T-helper 17 cell (primary cell): ENCODE data around the gene SLC44A3. TPM values are rescaled to one million over a fixed set of nuclear protein-coding genes. Genes with fewer than 3 reads are reported as not detected.

ENCODE experiments used
- ATAC-seq: fragments of 150-1000 bp; cut with Tn5 transposase; 2 replicates; pipeline ENCODE4 v1.10.0; 2021; ENCODE audit warnings: mild to moderate bottlenecking, moderate library complexity
- DNase-seq, 3 donors: peaks; one replicate each; pipeline versions ENCODE4 v3.0.0 to v3.0.0-alpha.2; 2020 to 2021
- H3K9me3 ChIP-seq: one replicate; pipeline ENCODE4 v1.7.0; 2013; ENCODE audit warnings: low read length, mild to moderate bottlenecking; ENCODE audit not compliant: control insufficient read depth, poor library complexity, severe bottlenecking
- H3K27ac Mint-ChIP-seq: one replicate; pipeline ENCODE4 v1.8.0; 2022; ENCODE audit warnings: mild to moderate bottlenecking, moderate library complexity, mixed read lengths
- H3K27me3 Mint-ChIP-seq: one replicate; pipeline ENCODE4 v1.8.0; 2022; ENCODE audit warnings: mixed read lengths
- H3K36me3 Mint-ChIP-seq: one replicate; pipeline ENCODE4 v1.8.0; 2022; ENCODE audit warnings: low read depth, mixed read lengths
- H3K4me1 Mint-ChIP-seq: one replicate; pipeline ENCODE4 v1.8.0; 2022; ENCODE audit warnings: mild to moderate bottlenecking, mixed read lengths
- H3K4me3 Mint-ChIP-seq: one replicate; pipeline ENCODE4 v1.8.0; 2022; ENCODE audit warnings: mild to moderate bottlenecking, moderate library complexity, mixed read lengths
- total RNA-seq, 4 donors: library from RNA in 2 of 4; stranded (reverse) in 2 of 4; gene quantifications; one replicate each; pipeline ENCODE4 v1.2.3 and lab custom pipeline; 2022 to 2026

The SLC44A3 gene
- total RNA-seq, 2 donors from 2014 or later, result 0.68 to 2.1 TPM

GRCh38 chr1:94856004-94856403, 35.8 kb downstream of the SLC44A3 start:
- H3K9me3 ChIP-seq, result no peaks in the 10 kb centered on the region
- no peak overlapping the region for H3K27ac Mint-ChIP-seq
- no peak for DNase-seq
- peaks cover 2% of the 10 kb centered on the region for H3K36me3 Mint-ChIP-seq
- ATAC-seq, result no peak
- H3K27me3 Mint-ChIP-seq, result peaks cover 31% of the 10 kb centered on the region
- peaks cover 5% of the 10 kb centered on the region for H3K4me1 Mint-ChIP-seq
- H3K4me3 Mint-ChIP-seq, result no peak overlapping the region

GRCh38 chr1:94856868-94857267, 36.7 kb downstream of the SLC44A3 start:
- Mint-ChIP-seq H3K4me3 (no peak overlapping the region), H3K27ac (no peak overlapping the region), H3K36me3 (peaks cover 2% of the 10 kb centered on the region), H3K27me3 (peaks cover 33% of the 10 kb centered on the region), H3K4me1 (peaks cover 5% of the 10 kb centered on the region)
- no peaks in the 10 kb centered on the region for H3K9me3 ChIP-seq
- DNase-seq, result no peak
- no peak for ATAC-seq

- Mint-ChIP-seq H3K27ac (no peak overlapping the region), H3K4me1 (peaks cover 7% of the 10 kb centered on the region), H3K36me3 (peaks cover 2% of the 10 kb centered on the region), H3K27me3 (peaks cover 33% of the 10 kb centered on the region), H3K4me3 (no peak overlapping the region)
- no peaks in the 10 kb centered on the region for H3K9me3 ChIP-seq
- no peak for DNase-seq
- no peak for ATAC-seq
Observed at GRCh38 chr1:94858276-94858675, 38.1 kb downstream of the SLC44A3 start.

GRCh38 chr1:94859174-94859573, 39.0 kb downstream of the SLC44A3 start:
- H3K9me3 ChIP-seq, result no peaks in the 10 kb centered on the region
- DNase-seq (no peak), ATAC-seq (no peak)
- H3K4me1 Mint-ChIP-seq, result peaks cover 7% of the 10 kb centered on the region
- H3K4me3 Mint-ChIP-seq, result no peak overlapping the region
- H3K27ac Mint-ChIP-seq, result no peak overlapping the region
- peaks cover 2% of the 10 kb centered on the region for H3K36me3 Mint-ChIP-seq
- H3K27me3 Mint-ChIP-seq, result peaks cover 33% of the 10 kb centered on the region

- Mint-ChIP-seq H3K36me3 (peaks cover 5% of the 10 kb centered on the region), H3K4me3 (no peak overlapping the region), H3K27ac (no peak overlapping the region), H3K27me3 (peaks cover 34% of the 10 kb centered on the region), H3K4me1 (peaks cover 7% of the 10 kb centered on the region)
- ATAC-seq, result no peak
- no peak for DNase-seq
- peaks cover 3% of the 10 kb centered on the region for H3K9me3 ChIP-seq
Observed at GRCh38 chr1:94862718-94863117, 42.6 kb downstream of the SLC44A3 start.

GRCh38 chr1:94863297-94863911, 43.2 kb downstream of the SLC44A3 start:
- H3K27ac Mint-ChIP-seq, result no peak overlapping the region
- peaks cover 32% of the 10 kb centered on the region for H3K27me3 Mint-ChIP-seq
- H3K4me3 Mint-ChIP-seq, result no peak overlapping the region
- DNase-seq (no peak), ATAC-seq (no peak)
- peaks cover 3% of the 10 kb centered on the region for H3K9me3 ChIP-seq
- H3K4me1 Mint-ChIP-seq, result peaks cover 7% of the 10 kb centered on the region
- H3K36me3 Mint-ChIP-seq, result peaks cover 5% of the 10 kb centered on the region

GRCh38 chr1:94863919-94864318, 43.8 kb downstream of the SLC44A3 start:
- Mint-ChIP-seq H3K36me3 (peaks cover 5% of the 10 kb centered on the region), H3K4me1 (peaks cover 7% of the 10 kb centered on the region), H3K27ac (no peak overlapping the region), H3K27me3 (peaks cover 28% of the 10 kb centered on the region), H3K4me3 (no peak overlapping the region)
- DNase-seq, result no peak
- H3K9me3 ChIP-seq, result peaks cover 3% of the 10 kb centered on the region
- no peak for ATAC-seq

- H3K9me3 ChIP-seq, result peaks cover 3% of the 10 kb centered on the region
- ATAC-seq, result no peak
- no peak for DNase-seq
- no peak overlapping the region for H3K4me3 Mint-ChIP-seq
- no peak overlapping the region for H3K27ac Mint-ChIP-seq
- peaks cover 19% of the 10 kb centered on the region for H3K27me3 Mint-ChIP-seq
- H3K4me1 Mint-ChIP-seq, result peaks cover 5% of the 10 kb centered on the region
- peaks cover 2% of the 10 kb centered on the region for H3K36me3 Mint-ChIP-seq
Observed at GRCh38 chr1:94864821-94865220, 44.7 kb downstream of the SLC44A3 start.

- ATAC-seq, result no peak
- H3K9me3 ChIP-seq, result peaks cover 3% of the 10 kb centered on the region
- peaks cover 14% of the 10 kb centered on the region for H3K27me3 Mint-ChIP-seq
- H3K36me3 Mint-ChIP-seq, result peaks cover 2% of the 10 kb centered on the region
- no peak for DNase-seq
- no peak overlapping the region for H3K4me3 Mint-ChIP-seq
- no peak overlapping the region for H3K27ac Mint-ChIP-seq
- H3K4me1 Mint-ChIP-seq, result peaks cover 2% of the 10 kb centered on the region
Observed at GRCh38 chr1:94865360-94865759, 45.2 kb downstream of the SLC44A3 start.

GRCh38 chr1:94866164-94866807, 46.1 kb downstream of the SLC44A3 start:
- no peak overlapping the region for H3K4me3 Mint-ChIP-seq
- H3K4me1 Mint-ChIP-seq, result peaks cover 2% of the 10 kb centered on the region
- H3K27me3 Mint-ChIP-seq, result peaks cover 11% of the 10 kb centered on the region
- peaks cover 2% of the 10 kb centered on the region for H3K36me3 Mint-ChIP-seq
- DNase-seq, result no peak
- ATAC-seq, result no peak
- no peak overlapping the region for H3K27ac Mint-ChIP-seq
- H3K9me3 ChIP-seq, result peaks cover 3% of the 10 kb centered on the region

GRCh38 chr1:94871031-94871430, 50.9 kb downstream of the SLC44A3 start:
- ATAC-seq (no peak), DNase-seq (no peak)
- peaks cover 2% of the 10 kb centered on the region for H3K4me1 Mint-ChIP-seq
- H3K4me3 Mint-ChIP-seq, result no peak overlapping the region
- no peak overlapping the region for H3K27ac Mint-ChIP-seq
- H3K9me3 ChIP-seq, result no peaks in the 10 kb centered on the region
- peaks cover 2% of the 10 kb centered on the region for H3K36me3 Mint-ChIP-seq
- H3K27me3 Mint-ChIP-seq, result peaks cover 32% of the 10 kb centered on the region

GRCh38 chr1:94872771-94873495, 52.8 kb downstream of the SLC44A3 start:
- peaks cover 2% of the 10 kb centered on the region for H3K4me1 Mint-ChIP-seq
- no peak overlapping the region for H3K4me3 Mint-ChIP-seq
- ATAC-seq, result no peak
- H3K27ac Mint-ChIP-seq, result no peak overlapping the region
- DNase-seq, result no peak
- H3K27me3 Mint-ChIP-seq, result peaks cover 45% of the 10 kb centered on the region
- no peaks in the 10 kb centered on the region for H3K36me3 Mint-ChIP-seq
- H3K9me3 ChIP-seq, result no peaks in the 10 kb centered on the region

- no peak for ATAC-seq
- no peak for DNase-seq
- H3K9me3 ChIP-seq, result no peaks in the 10 kb centered on the region
- Mint-ChIP-seq H3K27me3 (peaks cover 45% of the 10 kb centered on the region), H3K4me1 (peaks cover 2% of the 10 kb centered on the region), H3K4me3 (no peak overlapping the region), H3K36me3 (no peaks in the 10 kb centered on the region), H3K27ac (no peak overlapping the region)
Observed at GRCh38 chr1:94873520-94874351, 53.6 kb downstream of the SLC44A3 start.
